ENCODE measurements around the gene USP5. TPM values are rescaled to one million over a fixed set of nuclear protein-coding genes. Genes with fewer than 3 reads are reported as not detected.
A peak's percentile ranks its signal among the peaks of the same experiment; 100 is the strongest.

The USP5 gene
- total and polyA plus RNA-seq, 2 of the 8 experiments (the other 6 are each of a cell fraction or from before 2014, with no cell fraction given): 66.5 to 148 TPM

DNA sequence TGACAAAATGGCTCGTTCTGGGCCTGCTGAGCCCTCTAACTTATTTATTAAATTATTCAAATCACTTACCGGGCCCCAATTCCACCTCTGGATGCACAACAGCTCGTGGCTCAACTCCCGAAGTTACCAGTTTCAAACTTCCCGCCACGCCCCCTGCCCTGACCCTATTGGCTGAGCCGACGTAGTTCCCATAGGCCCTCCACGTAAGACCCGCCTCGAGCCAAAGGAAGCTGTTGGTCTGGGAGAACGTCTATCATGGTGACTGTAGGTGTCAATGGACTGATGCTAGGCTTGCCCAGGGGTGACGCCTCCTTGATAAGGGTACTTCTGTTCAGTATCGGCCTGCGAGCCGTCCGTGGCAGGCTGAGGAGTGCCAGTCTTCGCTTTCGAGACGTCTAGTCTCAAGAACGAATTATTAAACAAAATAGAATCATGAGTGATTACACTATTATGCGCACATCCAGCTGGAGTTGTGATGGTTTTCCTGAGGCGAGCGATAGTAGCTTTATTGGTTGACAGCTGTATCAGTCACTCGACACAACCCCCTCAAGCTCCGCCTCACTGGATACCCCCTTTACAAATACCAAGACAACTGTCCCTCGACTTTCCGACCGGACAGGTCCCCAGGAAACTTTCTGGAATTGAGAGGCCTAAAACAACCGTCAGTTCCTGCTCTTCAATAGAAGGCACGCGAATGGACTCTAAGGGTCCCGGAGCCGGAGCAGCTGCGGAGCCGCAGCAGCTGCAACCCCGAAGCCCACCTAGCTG lies 613 bp upstream of the USP5 start, which contains the start of gene CDCA3:
Gene CDCA3, minus strand, starts transcription at position 134 of the 768 bp plus-strand sequence. CDS start 334 bp downstream, outside the sequence.
- no peak within 1 kb of the TSS for H3K23ac ChIP-seq (ENCODE audit: insufficient read length)
- peaks cover 0 to 3% of the 10 kb centered on the region in 2 experiments for H4K20me1 ChIP-seq (replicated peaks in 1 of 2; ENCODE audit: control insufficient read depth in 1 of 2, insufficient read depth in 2 of 2, low read length in 2 of 2)
- H3K18ac ChIP-seq (ENCODE audit: extremely low read depth, low read length): peak within 1 kb of the TSS; percentile 98
- H3K56ac ChIP-seq (replicated peaks; ENCODE audit: insufficient read length, low read depth, low read length): peak within 1 kb of the TSS; percentile 85
- POLR2A ChIA-PET (ENCODE audit: partially characterized antibody): interaction anchor here (0.6 to 25.7 kb wide), 28 partner anchors 16 to 528 kb away, joined by 3 to 588 read pairs (median 4); partner anchors contain the start of genes C12orf57, COPS7A, ENO2 and GAPDH
- H3K4me2 ChIP-seq (ENCODE audit: insufficient read depth in 1 of 2, low read depth in 2 of 2, low read length in 2 of 2): peak within 1 kb of the TSS; percentile 65 to 96
- no peak within 1 kb of the TSS for H2BK20ac ChIP-seq (ENCODE audit: low read length)
- H3K4ac ChIP-seq (replicated peaks; ENCODE audit: insufficient read length, low read depth, low read length): peak within 1 kb of the TSS; percentile 59
- peak within 1 kb of the TSS; percentile 75 to 84 (median 78) for H3K9ac ChIP-seq (replicated peaks in 1 of 4; ENCODE audit: extremely low read depth in 1 of 4, low read depth in 3 of 4, low read length in 3 of 4)
- DNase-seq (ENCODE audit: low read depth in 1 of 2, low spot score in 2 of 2) (peak in 1 of 2 experiments; percentile 94), FAIRE-seq (peak; percentile 96)
- H3K14ac ChIP-seq (ENCODE audit: insufficient read length): peak within 1 kb of the TSS; percentile 57
- H3K36me3 ChIP-seq (ENCODE audit: control insufficient read depth in 2 of 4, insufficient read depth in 4 of 4, low read length in 3 of 4): peaks cover 9 to 33% (median 23%) of the 10 kb centered on the region in 4 experiments; a peak in 7 of 8 replicates
- CTCF ChIA-PET (ENCODE audit: partially characterized antibody): interaction anchor here (0.5 to 19.8 kb wide), 14 partner anchors 14 to 1004 kb away, joined by 3 to 292 read pairs (median 4); partner anchors contain the start of genes GNB3, MLF2, P3H3 and SPSB2
- no peaks in the 10 kb centered on the region for H3K9me3 ChIP-seq (ENCODE audit: insufficient read depth in 2 of 2, low read depth in 1 of 2, low read length in 1 of 2)
- no peaks in the 10 kb centered on the region for H3K27me3 ChIP-seq (replicated peaks in 1 of 4; ENCODE audit: control insufficient read depth in 3 of 4, extremely low read depth in 1 of 4, insufficient read depth in 3 of 4, low read length in 3 of 4)
- H2BK15ac ChIP-seq (ENCODE audit: low read length): 0 out of 2 replicates have a peak within 1 kb of the TSS, but pooled peaks have one; percentile 63
- H3K79me2 ChIP-seq (ENCODE audit: control insufficient read depth in 1 of 2, insufficient read depth in 2 of 2, low read length in 2 of 2): peaks cover 0 to 29% of the 10 kb centered on the region in 2 experiments; a peak in 2 of 4 replicates
- 2% methylated on average over 36 of the region's 37 CpGs; no CpG with 5 or more reads in 1 of the 2 experiments for WGBS, 2 experiments (ENCODE audit: extremely low coverage in 1 of 2, insufficient coverage in 1 of 2, insufficient read length in 1 of 2, insufficient replicate concordance in 2 of 2, low coverage in 1 of 2, low lambda C conversion rate in 2 of 2, missing lambda C conversion rate in 1 of 2)
- H2AFZ ChIP-seq (ENCODE audit: low read length): peak within 1 kb of the TSS; percentile 91
- peaks cover 12% of the 10 kb centered on the region for H3K23me2 ChIP-seq (ENCODE audit: low read depth, low read length)
- H3K4me1 ChIP-seq (replicated peaks in 1 of 4; ENCODE audit: control insufficient read depth in 3 of 4, insufficient read depth in 4 of 4, low read length in 3 of 4): peaks cover 0 to 14% (median 3%) of the 10 kb centered on the region in 4 experiments; a peak in 5 of 7 replicates
- H3K27ac ChIP-seq (ENCODE audit: low read depth, low read length): peak within 1 kb of the TSS; percentile 77; the same call in 1 of the 2 replicates
- H4K5ac ChIP-seq (ENCODE audit: insufficient read length, low read depth, low read length): peak within 1 kb of the TSS; percentile 92
- H2AK5ac ChIP-seq (ENCODE audit: low read depth, low read length): no peak within 1 kb of the TSS
- peak within 1 kb of the TSS; percentile 79 to 94 (median 88) for H3K4me3 ChIP-seq (ENCODE audit: extremely low read depth in 1 of 4, insufficient read depth in 2 of 4, low read depth in 3 of 4, low read length in 4 of 4)
- H2BK12ac ChIP-seq (ENCODE audit: low read depth, low read length): peak within 1 kb of the TSS; percentile 29; the same call in 1 of the 2 replicates
- H2BK120ac ChIP-seq (replicated peaks; ENCODE audit: low read depth, low read length): no peak within 1 kb of the TSS
- H3K79me1 ChIP-seq (ENCODE audit: low read depth, low read length): peaks cover 2% of the 10 kb centered on the region
- H4K8ac ChIP-seq (ENCODE audit: extremely low read depth, insufficient read depth, low read length): peak within 1 kb of the TSS; percentile 93
- H2BK5ac ChIP-seq (ENCODE audit: low read depth, low read length): peak within 1 kb of the TSS; percentile 89
- H4K91ac ChIP-seq (replicated peaks; ENCODE audit: insufficient read length, low read length): peak within 1 kb of the TSS; percentile 81
- TF ChIP-seq, protein P1, sequence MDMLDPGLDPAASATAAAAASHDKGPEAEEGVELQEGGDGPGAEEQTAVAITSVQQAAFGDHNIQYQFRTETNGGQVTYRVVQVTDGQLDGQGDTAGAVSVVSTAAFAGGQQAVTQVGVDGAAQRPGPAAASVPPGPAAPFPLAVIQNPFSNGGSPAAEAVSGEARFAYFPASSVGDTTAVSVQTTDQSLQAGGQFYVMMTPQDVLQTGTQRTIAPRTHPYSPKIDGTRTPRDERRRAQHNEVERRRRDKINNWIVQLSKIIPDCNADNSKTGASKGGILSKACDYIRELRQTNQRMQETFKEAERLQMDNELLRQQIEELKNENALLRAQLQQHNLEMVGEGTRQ (IDR thresholded peaks at IDR 0.05; ENCODE audit: low read length): no peak
- TF ChIP-seq, protein P2, sequence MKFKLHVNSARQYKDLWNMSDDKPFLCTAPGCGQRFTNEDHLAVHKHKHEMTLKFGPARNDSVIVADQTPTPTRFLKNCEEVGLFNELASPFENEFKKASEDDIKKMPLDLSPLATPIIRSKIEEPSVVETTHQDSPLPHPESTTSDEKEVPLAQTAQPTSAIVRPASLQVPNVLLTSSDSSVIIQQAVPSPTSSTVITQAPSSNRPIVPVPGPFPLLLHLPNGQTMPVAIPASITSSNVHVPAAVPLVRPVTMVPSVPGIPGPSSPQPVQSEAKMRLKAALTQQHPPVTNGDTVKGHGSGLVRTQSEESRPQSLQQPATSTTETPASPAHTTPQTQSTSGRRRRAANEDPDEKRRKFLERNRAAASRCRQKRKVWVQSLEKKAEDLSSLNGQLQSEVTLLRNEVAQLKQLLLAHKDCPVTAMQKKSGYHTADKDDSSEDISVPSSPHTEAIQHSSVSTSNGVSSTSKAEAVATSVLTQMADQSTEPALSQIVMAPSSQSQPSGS (IDR thresholded peaks at IDR 0.05; ENCODE audit: low read length): peak; percentile 66; the same call in 1 of the 2 replicates
- TF ChIP-seq HDAC6 (IDR thresholded peaks at IDR 0.05; ENCODE audit: low read depth, low read length): no peak
- no peak for TF ChIP-seq BCL11A (IDR thresholded peaks at IDR 0.05; ENCODE audit: low read depth in 2 of 2, low read length in 2 of 2)
- TF ChIP-seq YY1 (IDR thresholded peaks at IDR 0.05; ENCODE audit: low read depth, low read length): no peak
- peak; percentile 67 for TF ChIP-seq TAF7 (optimal IDR thresholded peaks at IDR 0.05; ENCODE audit: borderline replicate concordance, low read depth, low read length)
- no peak for TF ChIP-seq FOSL1 (IDR thresholded peaks at IDR 0.05; ENCODE audit: insufficient read depth, low read depth, low read length)
- peak in 1 of 2 experiments; percentile 24; a peak in 1 of 3 replicates for TF ChIP-seq POLR2A (IDR thresholded peaks at IDR 0.05; ENCODE audit: control extremely low read depth in 1 of 2, low read depth in 2 of 2, low read length in 2 of 2)

Measured in H1 (cell line).